Measurements from ENCODE around the gene C17orf67. TPM values are rescaled to one million over a fixed set of nuclear protein-coding genes. Genes with fewer than 3 reads are reported as not detected.

Gene C17orf67
- total RNA-seq (1 to 10 TPM; 1.6 to 1.8 TPM), polyA plus RNA-seq (1 to 10 TPM in 1 of 2 donors, under 1 TPM in 1; 0.64 to 2.8 TPM)
- long read RNA-seq, donor 1: 0 reads
- long read RNA-seq, donor 2: 0 reads
- long read RNA-seq, donor 3: 0 reads
- long read RNA-seq, donor 4: 0 reads
- long read RNA-seq, donor 5: 0 reads

- TF ChIP-seq, protein P1, sequence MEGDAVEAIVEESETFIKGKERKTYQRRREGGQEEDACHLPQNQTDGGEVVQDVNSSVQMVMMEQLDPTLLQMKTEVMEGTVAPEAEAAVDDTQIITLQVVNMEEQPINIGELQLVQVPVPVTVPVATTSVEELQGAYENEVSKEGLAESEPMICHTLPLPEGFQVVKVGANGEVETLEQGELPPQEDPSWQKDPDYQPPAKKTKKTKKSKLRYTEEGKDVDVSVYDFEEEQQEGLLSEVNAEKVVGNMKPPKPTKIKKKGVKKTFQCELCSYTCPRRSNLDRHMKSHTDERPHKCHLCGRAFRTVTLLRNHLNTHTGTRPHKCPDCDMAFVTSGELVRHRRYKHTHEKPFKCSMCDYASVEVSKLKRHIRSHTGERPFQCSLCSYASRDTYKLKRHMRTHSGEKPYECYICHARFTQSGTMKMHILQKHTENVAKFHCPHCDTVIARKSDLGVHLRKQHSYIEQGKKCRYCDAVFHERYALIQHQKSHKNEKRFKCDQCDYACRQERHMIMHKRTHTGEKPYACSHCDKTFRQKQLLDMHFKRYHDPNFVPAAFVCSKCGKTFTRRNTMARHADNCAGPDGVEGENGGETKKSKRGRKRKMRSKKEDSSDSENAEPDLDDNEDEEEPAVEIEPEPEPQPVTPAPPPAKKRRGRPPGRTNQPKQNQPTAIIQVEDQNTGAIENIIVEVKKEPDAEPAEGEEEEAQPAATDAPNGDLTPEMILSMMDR (IDR thresholded peaks at IDR 0.05; ENCODE audit: control extremely low read depth, extremely low read depth): no peak
- 0 to 1% methylated on average over 46 to 66 of the region's 66 CpGs for WGBS, 2 donors
- ATAC-seq (ENCODE audit: insufficient read depth, low FRiP score): peak; percentile 98
Observed at GRCh38 chr17:56833809-56834379, at the start of gene C17orf67, which contains the start of gene DGKE. Gene C17orf67 (minus strand): TSS chr17:56833920. CDS start chr17:56815810, 18,110 bp downstream. Gene DGKE (plus strand): TSS chr17:56834151. CDS start chr17:56834796, 645 bp downstream.

GRCh38 chr17:56881685-56882295 lies 48.1 kb upstream of the C17orf67 start:
- TF ChIP-seq, protein P1 (IDR thresholded peaks at IDR 0.05; ENCODE audit: control extremely low read depth, extremely low read depth): no peak
- WGBS, 2 donors: 93 to 95% methylated on average over 3 of the region's 3 CpGs
- Histone ChIP-seq H3K4me3 (no peak overlapping the region), H3K9ac (ENCODE audit: insufficient read depth in 1 of 2, low read length in 2 of 2) (no peak overlapping the region), H3K36me3 (ENCODE audit: control insufficient read depth in 4 of 4, insufficient read depth in 4 of 4, low read length in 4 of 4) (peaks cover 0 to 5% (median 0%) of the 10 kb centered on the region in 4 donors), H3K27me3 (ENCODE audit: control insufficient read depth in 3 of 3, insufficient read depth in 3 of 3, low read length in 2 of 3) (no peaks in the 10 kb centered on the region), H3K4me1 (ENCODE audit: control insufficient read depth in 5 of 5, insufficient read depth in 5 of 5, low read length in 5 of 5) (peaks cover 0 to 2% (median 0%) of the 10 kb centered on the region in 5 donors), H3K9me3 (ENCODE audit: control insufficient read depth in 4 of 4, insufficient read depth in 3 of 4, low read length in 3 of 4) (no peaks in the 10 kb centered on the region), H3K27ac (ENCODE audit: low read depth in 1 of 2, low read length in 1 of 2) (no peak overlapping the region)
- ATAC-seq (ENCODE audit: insufficient read depth, low FRiP score) (no peak), DNase-seq (no peak)

More at GRCh38 chr17:56833809-56834379, at the start of gene C17orf67, which contains the start of gene DGKE:
- Histone ChIP-seq H3K27me3 (ENCODE audit: control insufficient read depth in 3 of 3, insufficient read depth in 3 of 3, low read length in 2 of 3) (no peaks in the 10 kb centered on the region), H3K4me1 (ENCODE audit: control insufficient read depth in 5 of 5, insufficient read depth in 5 of 5, low read length in 5 of 5) (peaks cover 0 to 24% (median 9%) of the 10 kb centered on the region in 5 donors), H3K9ac (ENCODE audit: insufficient read depth in 1 of 2, low read length in 2 of 2) (peak within 1 kb of the TSS; percentile 25 to 26), H3K36me3 (ENCODE audit: control insufficient read depth in 4 of 4, insufficient read depth in 4 of 4, low read length in 4 of 4) (peaks cover 0 to 3% (median 0%) of the 10 kb centered on the region in 4 donors), H3K9me3 (ENCODE audit: control insufficient read depth in 4 of 4, insufficient read depth in 3 of 4, low read length in 3 of 4) (no peaks in the 10 kb centered on the region), H3K4me3 (peak within 1 kb of the TSS; percentile 82), H3K27ac (ENCODE audit: low read depth in 1 of 2, low read length in 1 of 2) (peak within 1 kb of the TSS; percentile 63 to 82)
- DNase-seq: peak; percentile 96 to 97 (median 97)

- Histone ChIP-seq H3K9me3 (ENCODE audit: control insufficient read depth in 4 of 4, insufficient read depth in 3 of 4, low read length in 3 of 4) (no peaks in the 10 kb centered on the region), H3K9ac (ENCODE audit: insufficient read depth in 1 of 2, low read length in 2 of 2) (no peak overlapping the region), H3K36me3 (ENCODE audit: control insufficient read depth in 4 of 4, insufficient read depth in 4 of 4, low read length in 4 of 4) (peaks cover 0 to 3% (median 0%) of the 10 kb centered on the region in 4 donors), H3K27ac (ENCODE audit: low read depth in 1 of 2, low read length in 1 of 2) (no peak overlapping the region), H3K4me1 (ENCODE audit: control insufficient read depth in 5 of 5, insufficient read depth in 5 of 5, low read length in 5 of 5) (no peaks in the 10 kb centered on the region), H3K4me3 (no peak overlapping the region), H3K27me3 (ENCODE audit: control insufficient read depth in 3 of 3, insufficient read depth in 3 of 3, low read length in 2 of 3) (no peaks in the 10 kb centered on the region)
- TF ChIP-seq, protein P1 (IDR thresholded peaks at IDR 0.05; ENCODE audit: control extremely low read depth, extremely low read depth): no peak
- ATAC-seq (ENCODE audit: insufficient read depth, low FRiP score) (no peak), DNase-seq (no peak)
- WGBS, 2 donors: 75 to 77% methylated on average over 8 of the region's 8 CpGs
Observed at GRCh38 chr17:56880571-56880970, 46.9 kb upstream of the C17orf67 start.

Data from lung (tissue), 16 donors.